Adipocyte (in vitro differentiated cells): ENCODE measurements around the gene ULK4.
"Not testable (repeated sequence)": the region's sequence is repeated elsewhere in the genome, so short reads cannot be mapped to it uniquely, and the experiment has no call there.

Experiments
- DNase-seq: peaks from one replicate; pipeline ENCODE4 v3.0.0-alpha.2; 2015; ENCODE audit warnings: low read depth
- H3K27me3 ChIP-seq: replicated peaks from 2 replicates; pipeline ENCODE4 v1.7.0; 2013; ENCODE audit warnings: mild to moderate bottlenecking, low read length, moderate library complexity; ENCODE audit not compliant: control insufficient read depth, insufficient read depth
- H3K36me3 ChIP-seq: 2 replicates; pipeline ENCODE4 v1.7.0; 2013; ENCODE audit warnings: low read length, mild to moderate bottlenecking, moderate library complexity; ENCODE audit not compliant: control insufficient read depth, insufficient read depth, severe bottlenecking
- H3K4me1 ChIP-seq: 2 replicates; pipeline ENCODE4 v1.7.0; 2013; ENCODE audit warnings: mild to moderate bottlenecking, low read length, moderate library complexity; ENCODE audit not compliant: control insufficient read depth, insufficient read depth
- H3K4me3 ChIP-seq: 2 replicates; pipeline ENCODE4 v1.7.0; 2013; ENCODE audit warnings: mild to moderate bottlenecking, low read length, moderate library complexity
- H3K9ac ChIP-seq: 2 replicates; pipeline ENCODE4 v1.7.0; 2013; ENCODE audit warnings: mild to moderate bottlenecking, low read length, moderate library complexity
- H3K9me3 ChIP-seq: 2 replicates; pipeline ENCODE4 v1.7.0; 2013; ENCODE audit warnings: mild to moderate bottlenecking, low read length, moderate library complexity; ENCODE audit not compliant: control insufficient read depth

ULK4 gene

GRCh38 chr3:41701191-41701698, 260.7 kb downstream of the ULK4 start:
- no peak overlapping the region for H3K9ac ChIP-seq
- peak; percentile 51 for DNase-seq
- H3K4me3 ChIP-seq: no peak overlapping the region
- H3K9me3 ChIP-seq: no peaks in the 10 kb centered on the region
- no peaks in the 10 kb centered on the region for H3K36me3 ChIP-seq
- H3K4me1 ChIP-seq: no peaks in the 10 kb centered on the region
- H3K27me3 ChIP-seq: no peaks in the 10 kb centered on the region

- Histone ChIP-seq H3K36me3 (no peaks in the 10 kb centered on the region), H3K9ac (no peak overlapping the region), H3K4me3 (no peak overlapping the region), H3K9me3 (no peaks in the 10 kb centered on the region), H3K4me1 (no peaks in the 10 kb centered on the region), H3K27me3 (no peaks in the 10 kb centered on the region)
- DNase-seq: no peak
These were observed 261.7 kb downstream of the ULK4 start for GRCh38 chr3:41700155-41700554.

DNA sequence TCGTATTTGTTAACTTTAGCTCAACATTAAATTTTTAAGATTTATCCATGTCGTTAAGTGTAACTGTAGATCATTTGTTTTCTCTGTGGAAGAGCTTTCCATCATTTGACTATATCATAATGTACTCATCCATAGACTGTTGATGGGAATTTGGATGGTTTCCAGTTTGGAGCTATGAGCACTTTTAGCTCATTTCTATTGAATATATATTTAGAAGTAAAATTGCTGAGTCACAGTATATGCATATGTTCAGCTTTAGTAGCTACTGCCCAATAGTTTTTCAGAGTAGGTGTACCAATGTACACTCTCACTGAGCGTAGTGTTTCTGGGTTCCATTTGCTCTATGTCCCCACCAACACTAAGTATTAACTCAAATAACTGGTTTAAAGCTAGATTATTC, 263.0 kb downstream of the ULK4 start:
- DNase-seq: no peak
- no peaks in the 10 kb centered on the region for H3K36me3 ChIP-seq
- no peak overlapping the region for H3K9ac ChIP-seq
- no peaks in the 10 kb centered on the region for H3K27me3 ChIP-seq
- H3K4me3 ChIP-seq: no peak overlapping the region
- peaks cover 4% of the 10 kb centered on the region for H3K4me1 ChIP-seq
- H3K9me3 ChIP-seq: no peaks in the 10 kb centered on the region

GRCh38 chr3:41697702-41698101, 264.2 kb downstream of the ULK4 start:
- no peaks in the 10 kb centered on the region for H3K27me3 ChIP-seq
- no peak overlapping the region for H3K4me3 ChIP-seq
- H3K9ac ChIP-seq: no peak overlapping the region
- H3K36me3 ChIP-seq: no peaks in the 10 kb centered on the region
- DNase-seq: no peak
- H3K9me3 ChIP-seq: no peaks in the 10 kb centered on the region
- H3K4me1 ChIP-seq: peaks cover 8% of the 10 kb centered on the region

DNA sequence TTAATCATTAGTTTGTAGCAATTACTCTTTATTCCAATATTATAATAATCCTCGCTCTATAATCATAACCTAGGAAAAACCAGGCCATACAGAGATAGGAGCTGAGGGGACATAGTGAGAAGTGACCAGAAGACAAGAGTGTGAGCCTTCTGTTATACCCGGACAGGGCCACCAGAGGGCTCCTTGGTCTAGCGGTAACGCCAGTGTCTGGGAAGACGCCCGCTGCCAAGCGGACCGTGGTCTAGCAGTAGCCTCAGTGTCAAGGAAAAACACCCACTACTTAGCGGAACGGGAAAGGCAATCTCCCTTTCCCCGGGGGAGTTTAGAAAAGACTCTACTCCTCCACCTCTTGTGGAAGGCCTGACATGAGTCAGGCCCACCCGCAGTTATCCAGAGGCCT, 266.1 kb downstream of the ULK4 start:
- H3K9ac ChIP-seq, H3K9me3 ChIP-seq, H3K4me1 ChIP-seq, H3K36me3 ChIP-seq, H3K4me3 ChIP-seq, H3K27me3 ChIP-seq, DNase-seq: not testable (repeated sequence)

DNA sequence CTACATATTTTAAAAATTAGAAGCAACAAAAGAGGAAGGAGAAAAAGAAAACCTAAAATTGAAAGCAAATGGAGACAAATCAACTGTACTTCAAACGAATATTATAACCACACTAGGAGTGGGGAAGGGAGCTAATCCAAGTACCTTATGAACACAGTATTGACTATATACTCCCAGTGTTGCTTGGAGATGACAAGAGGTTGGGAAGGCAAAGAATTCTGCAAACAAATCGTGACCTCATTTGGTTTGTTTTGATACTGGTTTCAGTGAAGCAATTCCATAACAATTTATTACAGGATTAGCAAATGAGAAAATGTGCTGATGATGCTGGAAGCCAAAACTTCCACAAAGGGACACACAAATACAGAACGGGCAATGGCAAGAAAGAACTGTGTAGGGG, 268.1 kb downstream of the ULK4 start:
- no peaks in the 10 kb centered on the region for H3K27me3 ChIP-seq
- H3K4me1 ChIP-seq: peaks cover 11% of the 10 kb centered on the region
- no peak overlapping the region for H3K9ac ChIP-seq
- peak; percentile 20 for DNase-seq
- no peak overlapping the region for H3K4me3 ChIP-seq
- H3K36me3 ChIP-seq: no peaks in the 10 kb centered on the region
- H3K9me3 ChIP-seq: no peaks in the 10 kb centered on the region

- Histone ChIP-seq H3K36me3 (no peaks in the 10 kb centered on the region), H3K4me1 (peaks cover 21% of the 10 kb centered on the region), H3K4me3 (no peak overlapping the region), H3K9ac (no peak overlapping the region), H3K9me3 (no peaks in the 10 kb centered on the region), H3K27me3 (no peaks in the 10 kb centered on the region)
- DNase-seq: peak; percentile 30
These were observed 270.9 kb downstream of the ULK4 start for GRCh38 chr3:41690766-41691563.

GRCh38 chr3:41688595-41689380, 273.1 kb downstream of the ULK4 start:
- Histone ChIP-seq H3K36me3 (no peaks in the 10 kb centered on the region), H3K9ac (no peak overlapping the region), H3K9me3 (no peaks in the 10 kb centered on the region), H3K27me3 (no peaks in the 10 kb centered on the region), H3K4me3 (no peak overlapping the region), H3K4me1 (peaks cover 15% of the 10 kb centered on the region)
- peak; percentile 60 for DNase-seq

DNA sequence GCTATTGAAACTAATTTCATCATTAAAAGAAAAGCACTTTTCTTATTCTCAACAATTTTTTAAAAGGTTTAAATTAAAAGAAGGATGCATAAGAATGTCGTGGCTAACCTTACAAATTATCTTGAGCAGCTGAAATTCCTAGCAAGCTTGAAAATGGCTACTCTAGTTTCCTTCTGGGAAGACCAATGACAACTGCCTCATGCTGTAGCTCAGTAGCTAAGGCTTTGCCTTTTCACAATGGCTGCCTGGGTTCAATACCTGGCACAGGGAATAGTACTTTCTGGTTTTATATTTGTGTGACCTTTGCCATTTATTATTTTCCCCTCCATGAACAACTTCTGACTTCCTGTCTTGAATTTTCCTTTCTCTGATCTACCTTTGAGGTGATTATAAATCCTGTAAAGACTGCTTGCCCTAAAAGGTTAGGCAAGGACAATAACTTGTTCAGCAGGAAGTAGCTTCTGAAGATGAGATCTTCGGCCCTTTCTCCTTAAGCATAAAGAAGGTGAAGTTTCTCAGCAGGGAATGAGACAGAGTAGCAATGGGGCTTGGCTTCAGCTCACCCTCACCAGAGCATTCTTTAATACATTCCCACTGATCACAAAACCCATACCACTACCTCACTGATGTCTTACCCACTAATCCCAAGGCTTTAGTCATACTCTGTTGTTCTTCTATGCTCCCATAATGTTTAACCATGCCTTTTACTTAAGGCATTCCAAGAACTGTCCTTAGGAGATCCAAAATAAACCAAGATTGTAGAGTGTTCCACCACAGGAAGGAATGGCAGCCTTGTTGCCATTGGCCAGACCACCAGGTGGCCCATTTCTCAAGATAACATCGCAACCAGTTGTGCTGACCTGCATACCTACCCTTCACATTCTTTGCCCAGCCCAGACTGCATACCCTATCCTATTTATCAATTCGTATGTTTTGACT, 276.8 kb downstream of the ULK4 start:
- no peaks in the 10 kb centered on the region for H3K9me3 ChIP-seq
- H3K4me3 ChIP-seq: no peak overlapping the region
- no peaks in the 10 kb centered on the region for H3K36me3 ChIP-seq
- H3K4me1 ChIP-seq: peaks cover 28% of the 10 kb centered on the region
- DNase-seq: peak; percentile 27
- no peak overlapping the region for H3K9ac ChIP-seq
- H3K27me3 ChIP-seq: no peaks in the 10 kb centered on the region

DNA sequence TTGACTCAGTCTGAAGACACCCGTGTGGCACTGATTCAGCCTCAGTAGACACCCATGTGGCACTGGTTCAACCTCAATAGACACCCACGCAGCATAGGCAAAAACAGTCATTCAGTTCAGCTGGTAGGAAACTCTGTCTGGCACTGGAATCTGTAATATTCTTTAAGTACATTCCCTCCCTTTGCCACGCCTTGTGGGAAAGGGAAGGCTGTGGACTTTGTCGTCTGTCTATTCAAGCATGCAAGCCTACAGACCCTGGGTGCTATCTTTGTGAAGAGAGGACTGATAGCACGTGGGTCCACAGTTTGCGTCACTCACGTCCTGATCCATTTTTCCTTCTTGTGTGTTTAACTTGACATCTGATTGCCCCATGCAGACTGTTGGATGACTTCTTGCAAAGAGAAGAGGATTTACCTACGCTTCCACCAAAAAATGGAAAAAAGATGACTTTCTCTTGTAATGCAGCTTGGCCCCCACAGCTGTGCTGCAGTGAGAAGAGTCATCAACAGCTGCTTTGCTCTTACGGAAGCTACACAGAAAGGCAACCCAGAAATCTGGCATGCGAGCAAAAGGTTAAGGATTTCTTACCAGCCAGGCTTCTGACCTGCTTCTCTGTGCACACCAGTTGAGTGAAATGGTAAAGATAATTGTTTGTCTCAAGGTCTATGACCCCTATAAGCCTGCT, 278.1 kb downstream of the ULK4 start:
- no peak overlapping the region for H3K9ac ChIP-seq
- H3K4me3 ChIP-seq: no peak overlapping the region
- no peaks in the 10 kb centered on the region for H3K36me3 ChIP-seq
- peak; percentile 74 for DNase-seq
- H3K27me3 ChIP-seq: no peaks in the 10 kb centered on the region
- H3K4me1 ChIP-seq: peaks cover 25% of the 10 kb centered on the region
- no peaks in the 10 kb centered on the region for H3K9me3 ChIP-seq
